SJCRH30 (cell line): ENCODE measurements around the gene ZFPM1. TPM values are rescaled to one million over a fixed set of nuclear protein-coding genes. Genes with fewer than 3 reads are reported as not detected.

Experiments used
- DNase-seq, 2 experiments: peaks; one replicate each; pipeline ENCODE4 v3.0.0-alpha.2; 2015 to 2020
- H3K27ac ChIP-seq: fragments of 250-450 bp; sonication (Bioruptor Pico); 2 replicates; pipeline ENCODE4 v1.5.1; 2020; ENCODE audit warnings: mild to moderate bottlenecking, moderate library complexity
- H3K27me3 ChIP-seq: fragments of 250-450 bp; sonication (Bioruptor Pico); 2 replicates; pipeline ENCODE4 v1.5.1; 2020; ENCODE audit warnings: mild to moderate bottlenecking, moderate library complexity
- H3K36me3 ChIP-seq: fragments of 250-450 bp; sonication (Bioruptor Pico); 2 replicates; pipeline ENCODE4 v1.5.1; 2020; ENCODE audit warnings: mild to moderate bottlenecking, moderate library complexity
- H3K4me1 ChIP-seq: fragments of 250-450 bp; sonication (Bioruptor Pico); 2 replicates; pipeline ENCODE4 v1.5.1; 2020; ENCODE audit warnings: mild to moderate bottlenecking, moderate library complexity
- H3K4me3 ChIP-seq: fragments of 250-450 bp; sonication (Bioruptor Pico); 2 replicates; pipeline ENCODE4 v1.5.1; 2020; ENCODE audit warnings: mild to moderate bottlenecking, moderate library complexity
- H3K9me3 ChIP-seq: fragments of 250-450 bp; sonication (Bioruptor Pico); replicated peaks from 2 replicates; pipeline ENCODE4 v1.5.1; 2020; ENCODE audit warnings: mild to moderate bottlenecking, moderate library complexity
- total RNA-seq: library from RNA; depleted of rRNA; stranded (reverse); fragments of >200 nt; shearing (Covaris generic); gene quantifications from 2 replicates; pipeline ENCODE4 v1.2.3, GENCODE V29; 2014; rRNA removed

ZFPM1 gene
- total RNA-seq, 1 experiment from 2014 or later, result 0.85 TPM

DNA sequence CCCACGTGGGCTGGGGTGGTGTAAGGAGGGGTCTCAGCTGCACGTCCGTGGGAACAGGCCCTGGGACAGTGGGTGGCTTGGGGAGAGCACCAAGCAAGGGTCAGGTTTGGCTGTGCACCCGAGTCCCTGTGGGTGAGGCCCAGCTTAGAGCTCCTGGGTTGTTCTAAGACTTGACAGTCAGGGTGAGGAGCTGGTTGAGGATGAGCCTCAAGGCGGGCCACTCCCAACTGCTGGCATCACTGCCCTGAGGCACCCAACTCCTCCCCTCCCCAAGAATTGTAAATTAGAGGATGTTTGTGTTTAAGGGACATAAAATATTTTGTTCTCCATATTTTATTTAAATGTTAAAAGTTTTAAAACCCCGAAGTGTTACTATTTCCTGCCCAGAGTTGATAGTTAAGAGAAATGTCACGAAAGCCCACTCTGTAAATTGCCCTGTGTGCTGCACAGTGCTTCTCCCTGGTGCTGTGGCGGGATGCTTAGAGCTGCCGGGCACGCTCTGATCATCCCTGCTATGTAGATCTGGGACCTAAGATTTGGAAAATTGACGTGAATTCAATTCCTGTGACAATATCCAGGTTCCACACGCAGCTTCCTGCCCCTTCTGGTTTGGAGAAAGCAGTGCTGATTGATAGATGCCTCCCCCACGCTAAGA, 133.0 kb downstream of the ZFPM1 start:
- H3K36me3 ChIP-seq, result peaks cover 5% of the 10 kb centered on the region; the same call in 1 of the 2 replicates
- no peaks in the 10 kb centered on the region for H3K9me3 ChIP-seq
- H3K4me1 ChIP-seq, result no peaks in the 10 kb centered on the region
- no peaks in the 10 kb centered on the region for H3K27me3 ChIP-seq
- H3K4me3 ChIP-seq, result no peak overlapping the region
- DNase-seq, result no peak
- H3K27ac ChIP-seq, result no peak overlapping the region

Other genes starting within 250 kb of the ZFPM1 start
- gene ZNF469, start 70.3 kb upstream of the ZFPM1 start, total RNA-seq, result not detected in 2 replicates
- gene ZC3H18, start 117.1 kb downstream of the ZFPM1 start, total RNA-seq, result 19.2 and 21.0 TPM in 2 replicates
- gene IL17C, start 185.3 kb downstream of the ZFPM1 start, total RNA-seq, result not detected in 2 replicates
- gene CYBA, start 197.8 kb downstream of the ZFPM1 start, total RNA-seq, result 0.24 and 0.76 TPM in 2 replicates
- gene MVD, start 209.8 kb downstream of the ZFPM1 start, total RNA-seq, result 12.6 and 21.0 TPM in 2 replicates
- gene SNAI3, start 233.2 kb downstream of the ZFPM1 start, total RNA-seq, result 0.47 and 0.56 TPM in 2 replicates